HFFc6 (cell line): ENCODE measurements around the gene PLXNA4. TPM values are rescaled to one million over a fixed set of nuclear protein-coding genes. Genes with fewer than 3 reads are reported as not detected.

Source experiments
- DNase-seq: peaks from one replicate; pipeline ENCODE4 v3.0.0-alpha.2; 2018
- H3K27ac Mint-ChIP-seq: 2 replicates; pipeline ENCODE4 v1.8.0; 2020; ENCODE audit warnings: mild to moderate bottlenecking, mixed read lengths
- H3K27me3 Mint-ChIP-seq: 2 replicates; pipeline ENCODE4 v1.8.0; 2021; ENCODE audit warnings: mild to moderate bottlenecking, moderate library complexity, mixed read lengths; ENCODE audit not compliant: insufficient read depth
- H3K36me3 Mint-ChIP-seq: 2 replicates; pipeline ENCODE4 v1.8.0; 2021; ENCODE audit warnings: low read depth, mixed read lengths
- H3K4me1 Mint-ChIP-seq: 2 replicates; pipeline ENCODE4 v1.8.0; 2020; ENCODE audit warnings: low read depth, mixed read lengths
- H3K4me3 Mint-ChIP-seq: 2 replicates; pipeline ENCODE4 v1.8.0; 2020; ENCODE audit warnings: mild to moderate bottlenecking, moderate library complexity, mixed read lengths
- H3K9me3 Mint-ChIP-seq: 2 replicates; pipeline ENCODE4 v1.8.0; 2020; ENCODE audit warnings: mild to moderate bottlenecking, mixed read lengths
- CTCF ChIP-seq: fragments of 200-600 bp; sonication (generic); IDR thresholded peaks from 2 replicates; pipeline ENCODE4 v1.5.0; 2021; ENCODE audit warnings: antibody characterized with exemption, mild to moderate bottlenecking
- total RNA-seq, 6 experiments: library from RNA; stranded (reverse); fragmentation: NEBNext Ultra II Directional; extraction: Animal tissue kit (Norgen Biotek cat#: 25700); gene quantifications; 2 replicates in 1 of 6; 3 replicates in 5 of 6; pipeline ENCODE4 v1.2.3, GENCODE V29; 2021

The PLXNA4 gene
- total RNA-seq, 6 experiments from 2014 or later, result 0.02 to 0.14 (median 0.05) TPM; not detected in 2

GRCh38 chr7:132532281-132532680, 44.0 kb downstream of the PLXNA4 start:
- no peaks in the 10 kb centered on the region for H3K36me3 Mint-ChIP-seq
- no peak for DNase-seq
- peaks cover 20% of the 10 kb centered on the region for H3K27me3 Mint-ChIP-seq
- no peak overlapping the region for H3K27ac Mint-ChIP-seq
- no peak overlapping the region for H3K4me3 Mint-ChIP-seq
- no peaks in the 10 kb centered on the region; the same call in 1 of the 2 replicates for H3K9me3 Mint-ChIP-seq
- H3K4me1 Mint-ChIP-seq, result peaks cover 9% of the 10 kb centered on the region
- TF ChIP-seq CTCF, result no peak

- Mint-ChIP-seq H3K27ac (no peak overlapping the region), H3K36me3 (no peaks in the 10 kb centered on the region), H3K9me3 (no peaks in the 10 kb centered on the region; the same call in 1 of the 2 replicates), H3K27me3 (peaks cover 24% of the 10 kb centered on the region), H3K4me3 (no peak overlapping the region), H3K4me1 (peaks cover 3% of the 10 kb centered on the region)
- no peak for TF ChIP-seq CTCF
- DNase-seq, result no peak
Measured at GRCh38 chr7:132531562-132531961, 44.7 kb downstream of the PLXNA4 start.

GRCh38 chr7:132528695-132529094, 47.6 kb downstream of the PLXNA4 start:
- no peaks in the 10 kb centered on the region for H3K9me3 Mint-ChIP-seq
- peaks cover 31% of the 10 kb centered on the region for H3K27me3 Mint-ChIP-seq
- H3K36me3 Mint-ChIP-seq, result no peaks in the 10 kb centered on the region
- TF ChIP-seq CTCF, result no peak
- no peak for DNase-seq
- no peaks in the 10 kb centered on the region for H3K4me1 Mint-ChIP-seq
- H3K4me3 Mint-ChIP-seq, result no peak overlapping the region
- H3K27ac Mint-ChIP-seq, result no peak overlapping the region

- Mint-ChIP-seq H3K4me1 (no peaks in the 10 kb centered on the region), H3K4me3 (no peak overlapping the region), H3K27ac (no peak overlapping the region), H3K9me3 (no peaks in the 10 kb centered on the region), H3K27me3 (peaks cover 36% of the 10 kb centered on the region), H3K36me3 (no peaks in the 10 kb centered on the region)
- TF ChIP-seq CTCF, result no peak
- DNase-seq, result no peak
Measured at GRCh38 chr7:132527467-132528410, 48.5 kb downstream of the PLXNA4 start.

GRCh38 chr7:132526111-132526740, 50.0 kb downstream of the PLXNA4 start:
- Mint-ChIP-seq H3K27ac (no peak overlapping the region), H3K9me3 (no peaks in the 10 kb centered on the region), H3K36me3 (no peaks in the 10 kb centered on the region), H3K27me3 (peaks cover 45% of the 10 kb centered on the region), H3K4me3 (no peak overlapping the region), H3K4me1 (no peaks in the 10 kb centered on the region)
- TF ChIP-seq CTCF, result no peak
- no peak for DNase-seq
